Measurements from ENCODE around the gene LIPH. TPM values are rescaled to one million over a fixed set of nuclear protein-coding genes. Genes with fewer than 3 reads are reported as not detected.

Gene LIPH
- total and polyA plus RNA-seq, 10 donors = 0.03 to 3.1 (median 1.1) TPM

- H3K27me3 ChIP-seq (replicated peaks in 1 of 7) = no peaks in the 10 kb centered on the region
- peak overlapping the region in 3 of 8 donors; percentile 8 to 61 (median 60) for H3K27ac ChIP-seq
- peaks cover 0 to 14% (median 9%) of the 10 kb centered on the region in 6 donors for H3K4me1 ChIP-seq
- no peaks in the 10 kb centered on the region for H3K36me3 ChIP-seq
- intact Hi-C loops (cut with DNase I; ENCODE audit: low total_unique reads) = no loop called here
- 13 to 21% (median 17%) methylated on average over 9 of the region's 9 CpGs for whole genome bisulfite sequencing, 5 donors
- no peaks in the 10 kb centered on the region for H3K9me3 ChIP-seq
- H3K4me3 ChIP-seq = peak overlapping the region in 1 of 8 donors; percentile 11
- TF ChIP-seq CTCF (IDR thresholded peaks at IDR 0.05 in 8 of 11, conservative IDR thresholded peaks at IDR 0.05 in 3 of 11) (no peak), POLR2A (IDR thresholded peaks at IDR 0.05) (no peak), POLR2AphosphoS5 (IDR thresholded peaks at IDR 0.05) (peak in 1 of 3 donors; percentile 34)
- peak; percentile 14 for DNase-seq
These were observed 14.9 kb downstream of the LIPH start for GRCh38 chr3:185537369-185537970.

GRCh38 chr3:185534511-185534910 is 17.9 kb downstream of the LIPH start:
- Histone ChIP-seq H3K4me3 (no peak overlapping the region), H3K27ac (no peak overlapping the region), H3K27me3 (replicated peaks in 1 of 7) (no peaks in the 10 kb centered on the region), H3K36me3 (no peaks in the 10 kb centered on the region), H3K9me3 (no peaks in the 10 kb centered on the region), H3K4me1 (peaks cover 0 to 14% (median 9%) of the 10 kb centered on the region in 6 donors)
- TF ChIP-seq POLR2A (IDR thresholded peaks at IDR 0.05) (no peak), POLR2AphosphoS5 (IDR thresholded peaks at IDR 0.05) (no peak), CTCF (IDR thresholded peaks at IDR 0.05 in 8 of 11, conservative IDR thresholded peaks at IDR 0.05 in 3 of 11) (no peak)
- 81 to 92% (median 86%) methylated on average over 2 of the region's 2 CpGs for WGBS, 5 donors
- no peak for DNase-seq
- intact Hi-C loops (cut with DNase I; ENCODE audit: low total_unique reads) = no loop called here

GRCh38 chr3:185532901-185533300 is 19.5 kb downstream of the LIPH start:
- intact Hi-C loops (cut with DNase I; ENCODE audit: low total_unique reads) = no loop called here
- DNase-seq = no peak
- Histone ChIP-seq H3K4me3 (no peak overlapping the region), H3K9me3 (no peaks in the 10 kb centered on the region), H3K27ac (no peak overlapping the region), H3K4me1 (peaks cover 0 to 13% (median 9%) of the 10 kb centered on the region in 6 donors), H3K36me3 (no peaks in the 10 kb centered on the region), H3K27me3 (replicated peaks in 1 of 7) (no peaks in the 10 kb centered on the region)
- WGBS, 5 donors = 64 to 69% (median 69%) methylated on average over 5 of the region's 5 CpGs
- no peak for TF ChIP-seq POLR2A (IDR thresholded peaks at IDR 0.05)
- no peak for TF ChIP-seq POLR2AphosphoS5 (IDR thresholded peaks at IDR 0.05)
- TF ChIP-seq CTCF (IDR thresholded peaks at IDR 0.05 in 8 of 11, conservative IDR thresholded peaks at IDR 0.05 in 3 of 11) = no peak

- WGBS, 5 donors = 67 to 74% (median 73%) methylated on average over 5 of the region's 5 CpGs
- Histone ChIP-seq H3K27ac (no peak overlapping the region), H3K27me3 (replicated peaks in 1 of 7) (peaks cover 0 to 13% (median 0%) of the 10 kb centered on the region in 7 donors), H3K4me1 (no peaks in the 10 kb centered on the region), H3K4me3 (no peak overlapping the region), H3K9me3 (no peaks in the 10 kb centered on the region), H3K36me3 (no peaks in the 10 kb centered on the region)
- TF ChIP-seq POLR2AphosphoS5 (IDR thresholded peaks at IDR 0.05) (no peak), POLR2A (IDR thresholded peaks at IDR 0.05) (no peak), CTCF (IDR thresholded peaks at IDR 0.05 in 8 of 11, conservative IDR thresholded peaks at IDR 0.05 in 3 of 11) (no peak)
- no peak for DNase-seq
- intact Hi-C loops (cut with DNase I; ENCODE audit: low total_unique reads) = no loop called here
These were observed 21.5 kb downstream of the LIPH start for GRCh38 chr3:185530856-185531255.
